RPMI7951 (cell line): ENCODE data around the gene HOXA7. TPM values are rescaled to one million over a fixed set of nuclear protein-coding genes. Genes with fewer than 3 reads are reported as not detected.

Experiments used
- DNase-seq: peaks from one replicate; pipeline ENCODE4 v3.0.0-alpha.2; 2012; ENCODE audit warnings: low read depth
- total RNA-seq: library from RNA; depleted of rRNA; stranded (reverse); fragments of >200 nt; shearing (Covaris generic); gene quantifications from 2 replicates; pipeline ENCODE4 v1.2.3, GENCODE V29; 2014; rRNA removed

HOXA7 gene
- total RNA-seq: 16.4 and 19.7 TPM in 2 replicates

- peak; percentile 81 for DNase-seq
Measured at GRCh38 chr7:27156508-27156898, at the start of gene HOXA7. Gene HOXA7 (minus strand): TSS chr7:27156675. CDS start chr7:27156545, 130 bp downstream.

- DNase-seq: no peak
Measured at GRCh38 chr7:27205325-27206280, 49.1 kb upstream of the HOXA7 start.

- DNase-seq: peak; percentile 15
Measured at GRCh38 chr7:27204851-27205322, 48.4 kb upstream of the HOXA7 start.

- DNase-seq: no peak
Measured at GRCh38 chr7:27203964-27204594, 47.6 kb upstream of the HOXA7 start.

GRCh38 chr7:27203365-27203953, 47.0 kb upstream of the HOXA7 start:
- no peak for DNase-seq

- no peak for DNase-seq
Measured at GRCh38 chr7:27202862-27203134, 46.3 kb upstream of the HOXA7 start.

GRCh38 chr7:27202018-27202861, 45.8 kb upstream of the HOXA7 start:
- no peak for DNase-seq

GRCh38 chr7:27201580-27202017, 45.1 kb upstream of the HOXA7 start:
- no peak for DNase-seq

- peak; percentile 16 for DNase-seq
Measured at GRCh38 chr7:27200761-27201579, 44.5 kb upstream of the HOXA7 start.

- DNase-seq: peak; percentile 84
Measured at GRCh38 chr7:27199849-27200760, 43.6 kb upstream of the HOXA7 start, which contains the start of gene HOXA13. Gene HOXA13 (minus strand): TSS chr7:27200091. CDS start chr7:27200077, 14 bp downstream.

- peak; percentile 49 for DNase-seq
Measured at GRCh38 chr7:27198871-27199801, 42.7 kb upstream of the HOXA7 start.

- no peak for DNase-seq
Measured at GRCh38 chr7:27198138-27198841, 41.8 kb upstream of the HOXA7 start.

- DNase-seq: no peak
Measured at GRCh38 chr7:27197137-27198042, 40.9 kb upstream of the HOXA7 start.

GRCh38 chr7:27196287-27196767, 39.9 kb upstream of the HOXA7 start:
- DNase-seq: peak; percentile 71

GRCh38 chr7:27194686-27195379, 38.4 kb upstream of the HOXA7 start:
- no peak for DNase-seq

- DNase-seq: no peak
Measured at GRCh38 chr7:27194002-27194352, 37.5 kb upstream of the HOXA7 start.
